Panc1 (cell line): ENCODE data around the gene TTC9B. TPM values are rescaled to one million over a fixed set of nuclear protein-coding genes. Genes with fewer than 3 reads are reported as not detected.

Source experiments
- ATAC-seq: fragments of 200-7000 bp; cut with Tn5 transposase; 2 replicates; pipeline ENCODE4 v1.9.1; 2020; ENCODE audit warnings: mild to moderate bottlenecking, moderate library complexity
- BruUV-seq: library from RNA; stranded (reverse); fragments of 400-500 nt; replicated peaks from 2 replicates; lab custom pipeline; 2021; lab: Mats Ljungman, UMichigan
- CTCF ChIA-PET: fragments of 300-600 bp; sonication (Branson Sonifier 250); formaldehyde crosslinking; loops from one replicate; lab custom pipeline; 2022; ENCODE audit warnings: antibody characterized with exemption; lab: Charles Lee
- POLR2A ChIA-PET: fragments of 300-600 bp; sonication (Branson Sonifier 250); formaldehyde crosslinking; loops from one replicate; lab custom pipeline; 2022; ENCODE audit warnings: antibody characterized with exemption; lab: Charles Lee
- DNase-seq: peaks from one replicate; pipeline ENCODE4 v3.0.0-alpha.2; 2010; ENCODE audit warnings: low read depth, low spot score
- H3K27ac ChIP-seq: 2 replicates; pipeline ENCODE4 v1.5.1; 2011; ENCODE audit warnings: mild to moderate bottlenecking, low read length, inconsistent platforms
- H3K27me3 ChIP-seq: fragments of 200-500 bp; sonication (Bioruptor generic); 2 replicates; pipeline ENCODE4 v1.6.0; 2014; ENCODE audit warnings: low read length, inconsistent platforms; ENCODE audit not compliant: control insufficient read depth, insufficient read depth
- H3K36me3 ChIP-seq: fragments of 200-500 bp; sonication (Bioruptor generic); 2 replicates; pipeline ENCODE4 v1.5.1; 2014; ENCODE audit warnings: inconsistent platforms, mild to moderate bottlenecking, low read length, moderate library complexity; ENCODE audit not compliant: control insufficient read depth, insufficient read depth
- H3K4me1 ChIP-seq: 2 replicates; pipeline ENCODE4 v1.5.1; 2011; ENCODE audit warnings: inconsistent platforms, mild to moderate bottlenecking, low read length, moderate library complexity; ENCODE audit not compliant: control insufficient read depth, insufficient read depth
- H3K4me3 ChIP-seq, 2 experiments: 2 replicates each; pipeline ENCODE4 v1.5.1; 2011 to 2012; ENCODE audit warnings: low read depth in 2 of 2, low read length in 2 of 2, mild to moderate bottlenecking in 2 of 2, inconsistent platforms in 1 of 2, moderate library complexity in 1 of 2
- H3K9me3 ChIP-seq: fragments of 200-500 bp; sonication (Bioruptor generic); 2 replicates; pipeline ENCODE4 v1.5.1; 2014; ENCODE audit warnings: low read depth, mild to moderate bottlenecking, inconsistent platforms, low read length, moderate library complexity; ENCODE audit not compliant: control insufficient read depth, insufficient read depth
- POLR2AphosphoS5 ChIP-seq: IDR thresholded peaks from 2 replicates; pipeline ENCODE4 v1.6.1; 2012; ENCODE audit warnings: mild to moderate bottlenecking, low read depth, low read length, moderate library complexity
- REST ChIP-seq, 2 experiments: IDR thresholded peaks; 2 replicates each; pipeline ENCODE4 v1.6.1; 2011 to 2012; ENCODE audit warnings: low read depth in 2 of 2, control low read depth in 1 of 2, low read length in 1 of 2, mild to moderate bottlenecking in 1 of 2, moderate library complexity in 1 of 2; ENCODE audit not compliant: insufficient read depth in 1 of 2
- SIN3A ChIP-seq: IDR thresholded peaks from 2 replicates; pipeline ENCODE4 v1.6.1; 2012; ENCODE audit warnings: low read depth, mild to moderate bottlenecking, low read length, moderate library complexity, borderline replicate concordance; ENCODE audit not compliant: insufficient read depth
- TCF7L2 ChIP-seq: IDR thresholded peaks from 2 replicates; pipeline ENCODE4 v1.6.1; 2011; ENCODE audit warnings: mild to moderate bottlenecking, low read depth, low read length, inconsistent platforms
- in situ Hi-C: cut with HindIII; loops from 2 replicates; pipeline ENCODE4 v1.10.0; 2016; ENCODE audit warnings: low sequenced_read_pairs, low pct_unique_long_range_greater_than_20kb
- intact Hi-C: fragments of 100-400 bp; cut with micrococcal nuclease; formaldehyde crosslinking; loops from one replicate; pipeline ENCODE4 v1.10.0; 2022; ENCODE audit not compliant: unreplicated experiment
- total RNA-seq: library from RNA; stranded (reverse); gene quantifications from one replicate; pipeline ENCODE4 v1.2.1, GENCODE V29; 2021; ENCODE audit not compliant: unreplicated experiment
- TF ChIP-seq, protein P1 (sequence below): fragments of 450-650 bp; IDR thresholded peaks from 2 replicates; pipeline ENCODE4 v1.5.1; 2017; ENCODE audit warnings: mild to moderate bottlenecking

The TTC9B gene
- total RNA-seq, 1 experiment from 2014 or later, result 2.3 TPM

GRCh38 chr19:40216013-40216776 lies 2.0 kb downstream of the TTC9B start:
- CTCF ChIA-PET, result interaction anchor here (0.7 to 8.8 kb wide), 7 partner anchors 15 to 74 kb away, joined by 8 to 153 read pairs (median 16); no protein-coding TSS in a partner anchor
- no peak for TF ChIP-seq SIN3A
- TF ChIP-seq TCF7L2, result no peak
- TF ChIP-seq REST (IDR thresholded peaks at IDR 0.05; ENCODE audit: insufficient read depth in 1 of 2, low read depth in 2 of 2, low read length in 1 of 2), result no peak
- TF ChIP-seq, protein P1, sequence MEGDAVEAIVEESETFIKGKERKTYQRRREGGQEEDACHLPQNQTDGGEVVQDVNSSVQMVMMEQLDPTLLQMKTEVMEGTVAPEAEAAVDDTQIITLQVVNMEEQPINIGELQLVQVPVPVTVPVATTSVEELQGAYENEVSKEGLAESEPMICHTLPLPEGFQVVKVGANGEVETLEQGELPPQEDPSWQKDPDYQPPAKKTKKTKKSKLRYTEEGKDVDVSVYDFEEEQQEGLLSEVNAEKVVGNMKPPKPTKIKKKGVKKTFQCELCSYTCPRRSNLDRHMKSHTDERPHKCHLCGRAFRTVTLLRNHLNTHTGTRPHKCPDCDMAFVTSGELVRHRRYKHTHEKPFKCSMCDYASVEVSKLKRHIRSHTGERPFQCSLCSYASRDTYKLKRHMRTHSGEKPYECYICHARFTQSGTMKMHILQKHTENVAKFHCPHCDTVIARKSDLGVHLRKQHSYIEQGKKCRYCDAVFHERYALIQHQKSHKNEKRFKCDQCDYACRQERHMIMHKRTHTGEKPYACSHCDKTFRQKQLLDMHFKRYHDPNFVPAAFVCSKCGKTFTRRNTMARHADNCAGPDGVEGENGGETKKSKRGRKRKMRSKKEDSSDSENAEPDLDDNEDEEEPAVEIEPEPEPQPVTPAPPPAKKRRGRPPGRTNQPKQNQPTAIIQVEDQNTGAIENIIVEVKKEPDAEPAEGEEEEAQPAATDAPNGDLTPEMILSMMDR, result no peak
- TF ChIP-seq POLR2AphosphoS5, result no peak
- DNase-seq (no peak), ATAC-seq (no peak)
- H3K9me3 ChIP-seq, result no peaks in the 10 kb centered on the region
- intact Hi-C loops, result no loop called here
- no peak overlapping the region for H3K27ac ChIP-seq
- H3K27me3 ChIP-seq, result peaks cover 23% of the 10 kb centered on the region
- peaks cover 27% of the 10 kb centered on the region for H3K4me1 ChIP-seq
- BruUV-seq, result no TSS peak
- no peak overlapping the region for H3K4me3 ChIP-seq
- no peaks in the 10 kb centered on the region for H3K36me3 ChIP-seq
- in situ Hi-C loops, result loop anchor here (5.0 kb wide), 1 partner anchor 46 kb away; no protein-coding TSS in a partner anchor
- POLR2A ChIA-PET, result no interaction called here

GRCh38 chr19:40214936-40215335 lies 3.2 kb downstream of the TTC9B start:
- Histone ChIP-seq H3K4me3 (no peak overlapping the region), H3K36me3 (no peaks in the 10 kb centered on the region), H3K4me1 (peaks cover 21% of the 10 kb centered on the region), H3K9me3 (no peaks in the 10 kb centered on the region), H3K27me3 (peaks cover 23% of the 10 kb centered on the region), H3K27ac (no peak overlapping the region)
- in situ Hi-C loops (loop anchor here (5.0 kb wide), 1 partner anchor 47 kb away; no protein-coding TSS in a partner anchor), intact Hi-C loops (no loop called here)
- POLR2A ChIA-PET, result interaction anchor here (0.8 kb wide), 1 partner anchor 13 kb away, joined by 4 read pairs; no protein-coding TSS in a partner anchor
- CTCF ChIA-PET, result interaction anchor here (0.6 to 8.8 kb wide), 7 partner anchors 9 to 1622 kb away, joined by 3 to 153 read pairs (median 3); no protein-coding TSS in a partner anchor
- ATAC-seq, result no peak
- BruUV-seq, result no TSS peak
- no peak for DNase-seq
- TF ChIP-seq SIN3A (no peak), TCF7L2 (no peak), POLR2AphosphoS5 (no peak), REST (IDR thresholded peaks at IDR 0.05; ENCODE audit: insufficient read depth in 1 of 2, low read depth in 2 of 2, low read length in 1 of 2) (no peak)
- TF ChIP-seq, protein P1, result no peak
